GM13976 (cell line): ENCODE results near the gene F5.

Experiments
- DNase-seq: peaks from one replicate; pipeline ENCODE4 v3.0.0; 2012; ENCODE audit warnings: low spot score
- CTCF ChIP-seq: IDR thresholded peaks from 2 replicates; pipeline ENCODE4 v1.5.1; 2012; ENCODE audit warnings: borderline replicate concordance, mild to moderate bottlenecking; ENCODE audit not compliant: insufficient read depth; ENCODE audit errors: extremely low read depth, missing control alignments, control extremely low read depth
- in situ Hi-C: fragments of 300-500 bp; cut with MboI; formaldehyde crosslinking; loops from one replicate; pipeline ENCODE4 v1.12.0; 2022; ENCODE audit warnings: low sequenced_read_pairs, mixed read lengths, inconsistent platforms; ENCODE audit not compliant: unreplicated experiment

Gene F5

DNA sequence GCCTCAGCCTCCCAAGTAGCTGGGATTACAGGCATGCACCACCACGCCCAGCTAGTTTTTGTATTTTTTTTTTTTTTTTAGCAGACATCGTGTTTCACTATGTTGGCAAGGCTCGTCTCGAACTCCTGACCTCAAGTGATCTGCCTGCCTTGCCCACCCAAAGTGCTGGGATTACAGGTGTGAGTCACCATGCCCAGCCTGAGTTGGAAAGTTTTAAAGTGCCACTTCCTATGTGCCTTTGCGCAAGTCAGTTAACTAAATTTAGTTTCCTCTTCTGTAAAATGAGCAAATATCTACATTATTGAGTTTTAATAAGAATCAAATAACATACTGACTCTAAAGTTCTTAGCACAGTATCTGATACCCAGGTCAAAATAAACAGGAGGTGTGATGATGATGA lies 112.9 kb downstream of the F5 start:
- no peak for DNase-seq
- in situ Hi-C loops, result no loop called here
- no peak for TF ChIP-seq CTCF

- TF ChIP-seq CTCF, result no peak
- DNase-seq, result no peak
- in situ Hi-C loops, result no loop called here
Measured at GRCh38 chr1:169472738-169473137, 113.5 kb downstream of the F5 start.

DNA sequence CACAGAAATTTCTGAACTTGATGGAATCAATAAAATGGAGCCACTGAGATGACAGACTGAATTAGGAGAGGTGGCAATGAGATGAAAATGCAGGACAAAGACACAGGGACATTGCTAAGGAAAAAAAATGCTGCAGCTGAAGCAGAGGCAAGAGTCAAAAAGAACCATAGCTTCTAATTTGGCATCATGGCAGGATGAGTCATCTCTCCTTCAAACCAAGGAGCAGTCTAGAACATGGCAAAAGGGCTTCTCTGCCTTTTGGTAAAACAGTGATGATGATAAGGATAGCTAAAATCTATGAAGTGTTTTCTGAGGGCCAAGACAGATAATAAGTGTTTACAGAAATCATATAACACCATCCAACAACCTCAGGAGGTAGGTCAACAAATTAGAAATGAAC lies 117.3 kb downstream of the F5 start:
- in situ Hi-C loops, result loop anchor here (10.0 kb wide), 1 partner anchor 76 kb away; no protein-coding TSS in a partner anchor
- no peak for DNase-seq
- TF ChIP-seq CTCF, result no peak

GRCh38 chr1:169466259-169467230 lies 119.7 kb downstream of the F5 start:
- DNase-seq, result no peak
- TF ChIP-seq CTCF, result no peak
- in situ Hi-C loops, result loop anchor here (10.0 kb wide), 1 partner anchor 78 kb away; no protein-coding TSS in a partner anchor

DNA sequence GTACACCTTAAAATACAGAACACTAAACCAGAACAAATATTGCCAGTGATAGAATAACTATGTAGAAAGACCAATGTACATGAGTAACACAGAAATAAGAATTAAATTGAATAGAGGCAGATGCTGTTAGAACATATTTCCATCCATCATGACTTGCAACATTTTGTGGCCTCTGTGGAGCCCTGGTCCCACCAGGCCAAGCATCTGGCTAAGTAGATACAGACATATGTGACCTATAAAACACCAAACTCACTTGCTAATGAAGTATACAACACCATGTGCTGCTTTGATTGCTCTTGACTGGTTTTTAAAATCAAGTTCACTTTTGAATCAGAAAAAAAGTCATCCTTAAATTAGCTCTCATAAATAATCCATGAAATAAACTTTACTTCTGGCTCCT lies 121.0 kb downstream of the F5 start:
- in situ Hi-C loops, result loop anchor here (10.0 kb wide), 1 partner anchor 80 kb away; no protein-coding TSS in a partner anchor
- no peak for DNase-seq
- TF ChIP-seq CTCF, result no peak
